Tongue (tissue), 2 donors: ENCODE data around the gene BRICD5. TPM values are rescaled to one million over a fixed set of nuclear protein-coding genes. Genes with fewer than 3 reads are reported as not detected.

ENCODE experiments used
- DNase-seq: peaks from one replicate; pipeline ENCODE4 v3.0.0-alpha.2; 2015
- total RNA-seq: library from RNA; depleted of rRNA; stranded (reverse); fragments of >200 nt; gene quantifications from one replicate; pipeline ENCODE4 v1.2.3, GENCODE V29; 2014

BRICD5 gene
- total RNA-seq, 1 donor from 2014 or later: 1.9 TPM

DNA sequence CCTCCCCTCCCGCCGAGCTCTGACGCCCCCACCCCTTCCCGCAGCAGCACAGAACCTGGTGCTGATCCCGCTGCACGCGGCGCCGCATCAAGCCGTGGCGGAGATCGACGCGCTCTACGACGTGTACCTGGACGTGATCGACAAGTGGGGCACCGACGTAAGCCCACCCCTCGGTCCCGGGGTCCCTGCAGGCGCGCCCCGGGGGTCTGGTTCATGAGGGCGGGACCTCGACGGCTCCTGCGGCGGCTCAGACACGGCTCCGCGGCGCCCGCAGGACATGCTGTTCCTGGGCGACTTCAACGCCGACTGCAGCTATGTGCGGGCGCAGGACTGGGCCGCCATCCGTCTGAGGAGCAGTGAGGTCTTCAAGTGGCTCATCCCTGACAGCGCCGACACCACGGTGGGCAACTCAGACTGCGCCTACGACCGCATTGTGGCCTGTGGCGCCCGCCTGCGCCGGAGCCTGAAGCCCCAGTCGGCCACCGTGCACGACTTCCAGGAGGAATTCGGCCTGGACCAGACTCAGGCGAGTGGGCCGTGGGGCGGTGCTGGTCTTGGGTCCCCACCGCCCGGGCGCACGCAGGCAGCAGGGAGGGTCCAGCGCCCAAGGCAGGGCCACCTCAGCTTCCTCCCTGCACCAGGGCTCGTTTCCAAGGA lies 27.0 kb upstream of the BRICD5 start:
- peak; percentile 17 for DNase-seq

- no peak for DNase-seq
These were observed 26.4 kb upstream of the BRICD5 start for GRCh38 chr16:2237102-2237482.

DNA sequence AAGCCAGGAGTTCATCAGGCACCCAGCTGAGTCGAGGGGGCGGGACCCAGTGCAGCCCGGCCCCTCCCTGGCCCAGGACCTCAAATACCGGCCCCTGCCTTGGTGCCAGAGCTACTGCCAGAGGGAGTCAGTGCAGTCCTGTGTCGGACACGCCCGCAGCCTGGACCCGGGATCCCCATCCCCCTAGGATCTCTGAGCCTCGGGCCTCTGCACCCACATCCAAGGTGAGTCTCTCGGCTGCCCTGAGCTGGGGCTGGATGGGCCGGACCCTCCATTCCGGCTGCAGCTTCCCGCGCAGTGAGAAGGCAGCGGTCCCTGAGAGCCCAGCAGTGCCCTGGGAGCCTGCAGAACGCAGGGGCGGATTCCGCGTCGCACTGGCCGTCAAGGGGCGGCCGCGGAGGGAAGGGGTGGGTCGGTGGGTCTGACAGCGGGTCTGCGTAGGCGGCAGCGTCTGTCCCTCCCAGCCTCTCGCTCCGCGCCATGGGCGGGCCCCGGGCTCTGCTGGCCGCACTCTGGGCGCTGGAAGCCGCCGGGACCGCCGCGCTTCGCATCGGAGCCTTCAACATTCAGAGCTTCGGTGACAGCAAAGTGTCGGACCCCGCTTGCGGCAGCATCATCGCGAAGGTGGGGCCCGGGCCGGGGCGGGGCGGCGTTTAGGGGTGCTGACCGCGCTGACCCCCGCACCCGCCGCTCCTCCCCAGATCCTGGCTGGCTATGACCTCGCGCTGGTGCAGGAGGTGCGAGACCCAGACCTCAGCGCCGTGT lies 25.9 kb upstream of the BRICD5 start, which contains the start of gene DNASE1L2:
TSS of gene DNASE1L2 (plus strand) at position 108 of the 765 bp plus-strand sequence. CDS start at position 481, 373 bp downstream.
- peak; percentile 35 for DNase-seq

DNA sequence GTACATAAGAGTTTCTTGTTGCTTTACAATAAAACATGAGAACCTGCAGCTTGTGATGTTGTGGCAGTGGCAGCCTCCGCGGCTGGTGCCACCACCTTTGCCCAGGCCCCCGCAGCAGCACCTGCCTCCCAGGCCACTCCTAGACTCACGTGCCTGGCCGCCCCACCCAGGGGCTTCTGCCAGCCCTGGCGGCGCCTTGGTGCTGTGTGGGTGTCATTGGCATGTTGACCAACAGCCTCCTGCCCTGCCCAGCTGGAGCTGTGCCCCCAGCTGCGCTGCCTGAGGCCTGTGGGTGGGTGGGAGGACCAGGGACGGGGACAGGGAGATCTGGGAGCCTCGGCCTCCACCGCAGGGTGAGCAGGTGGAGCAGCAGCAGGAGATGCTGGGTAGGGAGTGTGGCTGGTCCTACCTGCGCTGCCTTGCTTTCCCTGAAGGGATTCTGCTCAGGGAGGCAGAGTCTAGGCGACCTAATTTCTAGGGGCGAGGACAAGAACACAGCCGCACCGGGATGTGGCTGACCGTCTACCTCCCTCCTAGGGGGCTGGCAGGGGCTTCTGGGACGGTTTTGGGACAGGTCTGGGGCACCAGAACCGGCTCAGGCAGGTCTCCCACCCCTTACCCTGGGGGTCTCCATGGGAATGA lies 25.2 kb upstream of the BRICD5 start:
- DNase-seq: no peak

- no peak for DNase-seq
These were observed 24.6 kb upstream of the BRICD5 start for GRCh38 chr16:2235234-2235651.

GRCh38 chr16:2234813-2235170 lies 24.1 kb upstream of the BRICD5 start:
- DNase-seq: no peak

GRCh38 chr16:2233872-2234812 lies 23.5 kb upstream of the BRICD5 start:
- DNase-seq: no peak

- DNase-seq: no peak
These were observed 22.5 kb upstream of the BRICD5 start for GRCh38 chr16:2233046-2233775.

DNA sequence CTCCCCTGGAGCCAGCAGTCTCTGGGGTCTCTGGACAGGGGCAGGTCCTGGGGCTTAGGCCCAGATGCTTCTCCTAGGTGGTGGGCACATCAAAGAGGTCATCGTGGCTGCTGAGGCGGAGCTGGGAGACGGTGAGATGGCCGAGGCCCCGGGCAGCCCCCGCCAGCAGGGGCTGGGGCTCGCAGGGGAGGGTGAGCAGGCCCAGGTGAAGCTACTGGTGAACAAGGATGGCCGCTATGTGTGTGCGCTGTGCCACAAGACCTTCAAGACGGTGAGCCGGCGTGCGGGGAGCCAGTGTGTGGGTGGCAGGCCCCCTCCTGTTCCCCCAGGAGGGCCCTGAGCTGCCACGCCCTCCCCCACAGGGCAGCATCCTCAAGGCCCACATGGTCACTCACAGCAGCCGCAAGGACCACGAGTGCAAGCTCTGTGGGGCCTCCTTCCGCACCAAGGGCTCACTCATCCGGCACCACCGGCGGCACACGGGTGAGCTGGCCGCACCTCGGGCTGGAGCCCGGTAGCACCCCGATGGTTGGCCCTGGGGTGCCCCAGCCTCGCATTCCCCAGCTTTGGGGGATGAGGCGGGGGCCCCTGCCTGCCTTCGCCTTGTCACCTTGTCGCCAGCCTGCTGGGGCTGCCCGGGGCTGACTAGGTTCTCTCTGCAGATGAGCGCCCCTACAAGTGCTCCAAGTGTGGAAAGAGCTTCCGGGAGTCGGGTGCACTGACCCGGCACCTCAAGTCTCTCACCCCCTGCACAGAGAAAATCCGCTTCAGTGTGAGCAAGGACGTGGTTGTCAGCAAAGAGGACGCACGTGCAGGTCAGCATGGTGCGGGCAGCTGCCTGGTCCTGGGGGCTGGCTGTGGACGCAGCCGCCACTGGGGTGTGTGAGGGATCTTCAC lies 21.7 kb upstream of the BRICD5 start:
- DNase-seq: no peak

GRCh38 chr16:2231016-2231931 lies 20.6 kb upstream of the BRICD5 start:
- no peak for DNase-seq

DNA sequence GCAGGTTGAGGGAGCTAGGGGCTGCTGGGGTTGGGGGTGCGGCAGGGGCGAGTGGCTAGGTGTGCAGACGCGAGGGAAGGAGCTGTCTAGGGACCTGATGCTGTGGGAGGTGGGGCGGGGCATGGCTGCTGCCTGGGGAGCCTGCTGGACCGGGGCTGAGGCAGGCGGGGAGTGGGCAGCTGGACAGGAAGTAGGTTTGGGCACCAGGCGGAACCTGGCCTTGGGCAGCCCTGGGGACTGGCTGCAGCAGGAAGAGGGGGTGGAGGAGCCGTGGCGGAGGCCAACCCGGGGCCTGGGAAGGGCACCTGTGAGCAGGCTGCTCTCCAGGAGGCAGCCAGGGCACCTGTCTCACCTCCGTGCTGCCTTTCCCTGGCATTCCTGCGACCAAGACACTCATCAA lies 19.7 kb upstream of the BRICD5 start:
- DNase-seq: no peak

GRCh38 chr16:2229632-2230250 lies 19.1 kb upstream of the BRICD5 start:
- DNase-seq: no peak

- DNase-seq: no peak
These were observed 18.4 kb upstream of the BRICD5 start for GRCh38 chr16:2229091-2229490.

DNA sequence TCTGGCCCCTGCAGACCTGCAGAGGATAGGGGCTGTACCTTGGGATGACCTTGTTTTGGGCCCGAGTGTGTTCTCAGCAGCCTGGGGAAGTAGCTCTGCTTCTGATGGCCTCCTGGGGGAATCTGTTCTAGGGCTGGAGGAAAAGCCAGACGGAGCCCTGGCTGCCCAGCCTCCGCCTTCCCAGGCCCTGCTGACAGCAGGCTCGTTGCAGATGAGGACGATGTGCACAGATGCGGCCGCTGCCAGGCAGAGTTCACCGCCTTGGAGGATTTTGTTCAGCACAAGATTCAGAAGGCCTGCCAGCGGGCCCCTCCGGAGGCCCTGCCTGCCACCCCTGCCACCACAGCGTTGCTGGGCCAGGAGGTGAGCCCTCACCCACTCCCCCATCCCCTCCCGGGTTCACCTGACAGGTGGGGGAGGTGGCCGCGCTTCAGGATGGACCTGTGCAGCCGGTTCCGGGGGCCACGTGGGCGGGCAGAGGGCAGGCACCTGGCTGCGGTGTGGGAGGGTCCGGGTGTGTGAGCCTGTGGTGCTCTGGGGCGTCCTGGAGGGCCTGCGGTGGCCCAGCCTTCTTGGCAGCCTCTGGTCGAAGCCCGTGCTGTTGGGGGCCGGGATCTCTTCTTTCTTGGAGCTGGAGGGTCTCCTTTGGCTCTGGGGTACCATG lies 17.6 kb upstream of the BRICD5 start:
- no peak for DNase-seq

- no peak for DNase-seq
These were observed 16.3 kb upstream of the BRICD5 start for GRCh38 chr16:2226918-2227317.

GRCh38 chr16:2226245-2226793 lies 15.7 kb upstream of the BRICD5 start:
- DNase-seq: no peak

GRCh38 chr16:2223942-2224486 lies 13.4 kb upstream of the BRICD5 start:
- peak; percentile 54 for DNase-seq
